Measurements from ENCODE around the gene GPC5. TPM values are rescaled to one million over a fixed set of nuclear protein-coding genes. Genes with fewer than 3 reads are reported as not detected.

GPC5 gene
- total RNA-seq, 2 donors from 2014 or later, result not detected

GRCh38 chr13:91729859-91730258, 331.4 kb downstream of the GPC5 start:
- Histone ChIP-seq H3K36me3 (replicated peaks in 1 of 2; ENCODE audit: insufficient read depth in 1 of 2, low read depth in 2 of 2) (no peaks in the 10 kb centered on the region), H3K4me3 (no peak overlapping the region), H3K9me3 (no peaks in the 10 kb centered on the region), H3K27me3 (no peaks in the 10 kb centered on the region), H3K27ac (no peak overlapping the region), H3K4me1 (no peaks in the 10 kb centered on the region)
- intact Hi-C loops (cut with DNase I), result no loop called here
- no peak for DNase-seq
- 62 to 79% methylated on average over 1 of the region's 1 CpG for WGBS, 2 donors
- ATAC-seq, result no peak
- no peak for TF ChIP-seq CTCF (IDR thresholded peaks at IDR 0.05)
- no peak for TF ChIP-seq POLR2A (IDR thresholded peaks at IDR 0.05)

GRCh38 chr13:91739751-91740150, 341.3 kb downstream of the GPC5 start:
- Histone ChIP-seq H3K27me3 (no peaks in the 10 kb centered on the region), H3K4me1 (no peaks in the 10 kb centered on the region), H3K9me3 (no peaks in the 10 kb centered on the region), H3K27ac (no peak overlapping the region), H3K36me3 (replicated peaks in 1 of 2; ENCODE audit: insufficient read depth in 1 of 2, low read depth in 2 of 2) (no peaks in the 10 kb centered on the region), H3K4me3 (no peak overlapping the region)
- ATAC-seq (no peak), DNase-seq (no peak)
- no peak for TF ChIP-seq CTCF (IDR thresholded peaks at IDR 0.05)
- TF ChIP-seq POLR2A (IDR thresholded peaks at IDR 0.05), result no peak
- intact Hi-C loops (cut with DNase I), result no loop called here
- 92 to 94% methylated on average over 2 of the region's 2 CpGs for WGBS, 2 donors

- 67 to 77% methylated on average over 2 of the region's 2 CpGs for WGBS, 2 donors
- TF ChIP-seq POLR2A (IDR thresholded peaks at IDR 0.05) (no peak), CTCF (IDR thresholded peaks at IDR 0.05) (no peak)
- no peak for DNase-seq
- intact Hi-C loops (cut with DNase I), result no loop called here
- H3K27me3 ChIP-seq, result no peaks in the 10 kb centered on the region
- no peaks in the 10 kb centered on the region for H3K36me3 ChIP-seq (replicated peaks in 1 of 2; ENCODE audit: insufficient read depth in 1 of 2, low read depth in 2 of 2)
- no peak for ATAC-seq
- H3K27ac ChIP-seq, result no peak overlapping the region
- H3K4me1 ChIP-seq, result no peaks in the 10 kb centered on the region
- no peak overlapping the region for H3K4me3 ChIP-seq
- no peaks in the 10 kb centered on the region for H3K9me3 ChIP-seq
Observed at GRCh38 chr13:91740756-91741155, 342.3 kb downstream of the GPC5 start.

- Histone ChIP-seq H3K4me3 (no peak overlapping the region), H3K27me3 (no peaks in the 10 kb centered on the region), H3K36me3 (replicated peaks in 1 of 2; ENCODE audit: insufficient read depth in 1 of 2, low read depth in 2 of 2) (no peaks in the 10 kb centered on the region), H3K9me3 (no peaks in the 10 kb centered on the region), H3K27ac (no peak overlapping the region), H3K4me1 (no peaks in the 10 kb centered on the region)
- DNase-seq, result no peak
- TF ChIP-seq CTCF (IDR thresholded peaks at IDR 0.05) (no peak), POLR2A (IDR thresholded peaks at IDR 0.05) (no peak)
- intact Hi-C loops (cut with DNase I), result no loop called here
- 81 to 87% methylated on average over 2 of the region's 2 CpGs for WGBS, 2 donors
- ATAC-seq, result no peak
Observed at GRCh38 chr13:91741925-91742324, 343.5 kb downstream of the GPC5 start.

- H3K4me1 ChIP-seq, result no peaks in the 10 kb centered on the region
- H3K36me3 ChIP-seq (replicated peaks in 1 of 2; ENCODE audit: insufficient read depth in 1 of 2, low read depth in 2 of 2), result no peaks in the 10 kb centered on the region
- TF ChIP-seq POLR2A (IDR thresholded peaks at IDR 0.05) (no peak), CTCF (IDR thresholded peaks at IDR 0.05) (no peak)
- ATAC-seq (no peak), DNase-seq (no peak)
- H3K9me3 ChIP-seq, result no peaks in the 10 kb centered on the region
- H3K27me3 ChIP-seq, result no peaks in the 10 kb centered on the region
- intact Hi-C loops (cut with DNase I), result no loop called here
- no peak overlapping the region for H3K4me3 ChIP-seq
- H3K27ac ChIP-seq, result no peak overlapping the region
Observed at GRCh38 chr13:91744284-91744683, 345.9 kb downstream of the GPC5 start.
